NCI-H2227 (cell line): ENCODE results near the gene GAK.
"Not testable (repeated sequence)": the region's sequence is repeated elsewhere in the genome, so short reads cannot be mapped to it uniquely, and the experiment has no call there.

Experiments
- DNase-seq: peaks from one replicate; lab custom pipeline; 2025; ENCODE audit not compliant: unreplicated experiment; lab: John Stamatoyannopoulos, UW

GAK gene

DNA sequence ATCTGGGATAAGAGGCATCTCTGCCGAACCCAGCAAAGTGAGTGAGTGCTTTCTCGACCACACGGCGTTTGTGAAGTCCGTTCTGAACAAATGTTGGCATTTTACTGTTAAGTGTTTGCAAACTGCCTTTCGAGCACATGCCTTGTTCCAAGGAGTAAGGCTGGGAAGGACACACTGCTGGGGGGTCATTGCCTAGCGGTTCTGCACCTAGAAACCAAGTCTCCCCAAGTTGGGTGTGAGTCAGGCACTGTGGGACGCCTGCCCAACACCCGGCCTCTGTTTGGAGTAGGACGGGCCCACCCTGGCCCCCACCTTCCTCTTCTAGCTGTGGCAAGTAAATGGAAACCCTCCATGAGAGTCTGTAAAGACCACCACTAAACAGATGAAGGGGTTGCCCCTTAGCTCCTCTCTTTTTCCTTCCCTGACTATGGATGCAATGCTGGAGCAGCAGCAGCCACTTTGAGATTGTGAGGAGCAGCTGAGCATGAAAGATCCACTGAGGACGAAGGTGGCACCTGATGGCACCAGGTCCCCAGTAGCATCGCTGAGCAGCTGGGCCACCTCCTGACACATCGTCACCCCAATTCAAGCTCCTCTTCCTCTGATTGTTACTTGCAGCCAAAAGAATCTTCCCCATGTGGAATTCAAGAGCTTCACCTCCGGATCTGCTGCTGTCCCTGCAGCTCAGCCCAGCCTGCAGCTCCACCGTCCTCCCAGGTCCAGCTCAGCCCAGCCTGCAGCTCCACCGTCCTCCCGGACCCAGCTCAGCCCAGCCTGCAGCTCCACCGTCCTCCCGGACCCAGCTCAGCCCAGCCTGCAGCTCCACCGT, 112.5 kb downstream of the GAK start:
- no peak for DNase-seq

DNA sequence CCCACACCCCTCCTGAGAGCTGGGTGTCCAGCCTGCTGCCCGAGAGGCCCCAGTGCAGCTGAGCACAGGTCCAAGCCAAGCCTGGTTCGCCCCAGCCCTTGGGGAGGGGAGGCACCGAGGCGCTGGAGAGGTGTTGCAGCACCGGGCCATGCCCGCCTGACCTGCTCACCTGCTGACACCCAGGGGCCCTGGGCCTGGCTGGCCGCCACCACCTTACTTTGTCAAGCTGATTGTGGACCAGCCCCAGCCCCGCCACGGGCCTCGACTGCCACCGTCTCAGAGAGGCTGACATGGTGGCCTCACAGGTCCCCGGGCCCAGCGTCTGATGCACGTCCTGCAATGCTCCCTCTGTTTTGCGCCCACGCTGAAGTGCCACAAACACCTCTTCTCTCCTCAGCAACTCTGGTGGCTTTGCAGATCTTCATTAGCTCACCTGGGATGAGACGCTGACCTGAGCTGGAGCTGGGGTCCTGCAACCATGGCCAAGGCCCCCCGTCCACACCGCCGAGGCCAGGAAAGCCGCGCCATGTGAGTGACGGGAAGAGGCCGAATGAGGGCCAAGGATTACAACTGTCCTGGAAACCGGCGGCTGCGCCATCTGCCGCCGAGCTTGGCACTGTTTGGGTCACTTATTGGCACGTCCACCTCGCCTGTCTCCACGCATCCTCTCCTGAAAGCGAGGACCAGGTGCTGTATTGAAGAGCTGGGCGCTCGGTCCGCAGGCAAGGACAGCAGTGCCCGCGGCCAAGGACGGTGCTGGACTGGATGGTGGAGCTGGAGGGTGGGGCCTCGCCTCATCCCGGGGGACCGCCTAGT, 113.8 kb downstream of the GAK start:
- DNase-seq = no peak

DNA sequence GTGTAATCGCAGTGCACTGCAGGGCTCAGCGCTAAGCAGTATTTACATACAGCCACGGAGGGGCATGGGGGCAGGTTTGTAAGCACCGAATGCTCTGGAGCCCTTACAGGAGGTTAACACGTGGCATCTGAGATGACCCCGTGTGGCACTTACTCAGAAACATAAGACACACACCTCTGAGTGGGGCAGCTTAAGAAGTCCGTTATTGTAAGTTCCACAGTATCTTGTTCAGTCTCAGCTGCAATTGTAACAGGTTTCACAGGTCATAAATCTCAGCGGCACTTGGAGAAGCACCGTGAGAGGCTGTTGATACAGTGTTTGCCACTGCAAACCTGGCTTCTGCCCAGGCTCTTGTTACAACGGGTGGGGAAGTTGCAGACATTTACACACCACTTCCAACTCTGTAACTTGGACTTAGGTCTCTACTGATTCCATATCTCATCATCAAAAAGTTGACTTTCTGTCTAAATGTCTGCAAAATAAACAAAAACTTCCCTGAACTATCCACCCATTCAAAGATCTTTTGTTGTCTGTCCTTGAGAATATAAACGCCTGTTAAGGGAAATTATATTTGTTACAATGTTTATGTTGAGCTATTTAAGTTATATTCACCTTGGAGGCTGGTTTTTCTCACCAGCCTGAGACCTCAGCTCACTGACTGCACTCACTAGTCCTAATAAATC, 116.5 kb downstream of the GAK start:
- peak; percentile 9 for DNase-seq

DNA sequence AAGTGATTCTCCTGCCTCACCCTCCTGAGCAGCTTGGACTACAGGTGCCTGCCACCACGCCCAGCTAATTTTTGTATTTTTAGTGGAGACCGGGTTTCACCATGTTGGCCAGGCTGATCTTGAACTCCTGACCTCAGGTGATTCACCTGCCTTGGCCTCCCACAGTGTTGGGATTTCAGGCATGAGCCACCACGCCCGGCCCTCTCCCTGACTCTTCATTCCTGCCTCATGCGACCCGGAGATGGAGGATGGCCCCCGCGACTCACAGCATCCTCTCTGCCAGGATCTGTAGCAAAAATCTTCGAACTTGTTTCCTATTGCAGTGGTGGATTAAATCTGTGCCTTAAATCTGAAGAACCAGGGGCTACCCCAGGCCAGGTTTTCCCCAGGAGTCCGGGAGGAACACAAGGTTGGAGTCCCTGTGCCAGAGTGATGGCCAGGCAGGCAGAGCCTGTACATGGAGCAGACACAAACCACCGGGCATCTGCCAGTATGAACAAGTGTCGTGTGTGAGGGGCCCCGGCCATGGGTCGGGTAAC, 117.7 kb downstream of the GAK start:
- no peak for DNase-seq

DNA sequence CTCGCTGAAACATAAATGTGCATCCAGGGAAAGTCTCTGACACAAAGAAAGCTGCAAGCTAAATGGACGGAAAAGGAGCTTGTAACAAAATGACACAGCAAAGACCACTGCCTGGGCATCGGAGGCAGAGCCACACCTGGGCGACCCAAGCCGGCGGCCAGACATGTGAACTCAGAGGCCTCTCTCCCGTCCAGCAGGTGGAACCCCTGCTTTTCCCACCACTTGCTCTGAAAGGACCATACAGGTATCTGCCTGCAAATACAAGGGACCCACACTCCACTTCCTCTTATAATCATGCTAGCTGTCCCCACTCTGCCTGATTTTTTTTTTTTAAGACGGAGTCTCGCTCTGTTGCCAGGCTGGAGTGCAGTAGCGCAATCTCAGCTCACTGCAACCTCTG, 118.2 kb downstream of the GAK start:
- DNase-seq = no peak

DNA sequence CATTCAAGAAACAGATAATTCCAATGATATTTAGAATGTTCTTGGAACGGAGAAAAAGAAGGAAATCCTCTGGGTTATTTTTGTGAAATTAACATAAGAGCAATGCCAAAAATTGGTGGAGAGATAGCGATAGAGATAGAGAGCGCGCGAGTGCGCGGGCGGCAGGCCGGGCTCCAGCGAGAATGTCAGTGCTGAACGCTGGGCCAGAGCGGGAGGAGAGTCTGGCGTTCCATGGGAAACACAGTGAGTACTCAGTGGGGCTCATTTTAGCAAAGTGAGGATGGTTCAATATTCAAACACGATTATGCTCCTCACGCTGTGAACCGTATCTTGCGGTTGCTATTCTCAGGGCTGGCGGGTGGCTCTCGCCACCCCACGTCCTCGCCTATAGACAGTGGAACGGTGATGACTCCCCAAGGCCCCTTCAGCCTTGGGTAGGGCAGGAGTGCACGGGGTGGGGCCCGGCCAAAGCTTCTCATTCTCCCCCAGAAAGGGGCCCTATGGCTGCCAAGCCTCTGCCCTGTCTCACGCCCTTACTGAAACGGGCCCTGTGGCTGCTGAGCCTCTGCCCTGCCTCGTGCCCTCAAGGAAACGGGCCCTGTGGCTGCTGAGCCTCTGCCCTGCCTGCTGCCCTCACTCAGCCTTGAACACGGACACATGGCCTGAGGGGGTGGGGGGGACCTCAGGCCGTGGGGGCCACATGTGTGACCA, 123.1 kb downstream of the GAK start:
- DNase-seq = no peak

DNA sequence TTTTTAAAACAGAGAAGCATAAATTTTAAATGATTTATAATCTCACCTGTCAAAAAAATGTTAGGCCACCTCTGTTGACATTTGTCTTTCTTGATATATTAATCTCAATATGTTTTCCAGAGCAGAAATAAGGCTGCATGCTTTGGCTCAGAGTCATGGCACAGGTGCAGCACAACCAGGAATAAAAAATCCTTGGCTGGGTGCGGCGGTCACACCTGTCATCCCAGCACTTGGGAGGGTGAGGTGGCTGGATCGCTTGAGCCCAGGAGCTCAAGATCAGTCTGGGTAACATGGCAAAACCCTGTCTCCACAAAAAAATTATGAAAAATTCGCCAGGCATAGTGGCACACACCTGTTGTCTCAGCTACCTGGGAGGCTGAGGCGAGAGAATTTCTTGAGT, 124.3 kb downstream of the GAK start:
- DNase-seq = no peak

DNA sequence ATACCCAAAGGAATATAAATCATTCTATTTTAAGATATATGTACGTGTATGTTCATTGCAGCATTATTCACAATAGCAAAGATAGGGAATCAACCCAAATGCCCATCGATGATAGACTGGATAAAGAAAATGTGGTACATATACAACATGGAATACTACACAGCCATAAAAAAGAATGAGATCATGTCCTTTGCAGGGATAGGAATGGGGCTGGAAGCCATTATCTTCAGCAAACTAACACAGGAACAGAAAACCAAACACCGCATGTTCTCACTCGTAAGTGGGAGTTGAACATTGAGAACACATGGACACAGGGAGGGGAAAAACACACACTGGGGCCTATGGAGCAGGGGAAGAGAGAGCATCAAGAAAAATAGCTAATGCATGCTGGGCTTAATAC, 125.1 kb downstream of the GAK start:
- not testable (repeated sequence) for DNase-seq

DNA sequence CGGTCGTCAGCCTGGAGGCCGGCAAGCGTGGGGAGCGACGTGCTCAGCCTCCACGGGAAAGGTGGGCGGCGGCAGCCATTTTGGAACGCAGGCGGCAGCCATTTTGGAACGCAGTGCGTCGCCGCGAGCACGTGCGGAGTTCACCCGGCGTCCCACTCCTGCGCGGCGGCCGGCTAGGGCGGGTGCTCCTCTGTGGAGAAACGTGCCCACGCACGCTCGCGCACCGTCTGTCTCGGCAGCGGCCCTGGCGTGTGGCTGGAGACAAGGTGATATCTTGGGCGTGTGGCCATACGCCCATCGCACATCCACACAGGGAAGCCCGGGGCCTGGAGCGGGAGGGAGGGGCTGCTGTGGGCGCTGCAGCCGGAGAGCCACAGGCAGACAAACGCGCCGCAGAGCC, 127.3 kb downstream of the GAK start:
- DNase-seq = no peak

DNA sequence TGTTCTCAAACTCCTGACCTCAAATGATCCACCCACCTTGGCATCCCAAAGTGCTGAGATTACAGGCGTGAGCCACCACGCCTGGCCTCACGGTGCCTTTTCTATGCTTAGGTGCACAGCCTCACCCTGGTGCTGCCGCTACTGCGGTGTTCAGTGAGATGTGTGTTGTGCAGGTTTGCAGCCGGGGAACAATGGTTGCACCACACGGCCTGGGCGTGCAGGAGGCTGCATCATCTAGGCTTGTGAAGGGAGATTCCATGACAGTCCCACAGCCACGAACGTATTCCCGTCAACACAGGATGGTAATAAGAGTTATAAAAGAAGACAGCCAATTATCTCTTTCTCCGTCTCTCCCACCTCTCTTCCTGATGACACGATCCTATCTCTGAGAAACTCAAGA, 128.2 kb downstream of the GAK start:
- no peak for DNase-seq

DNA sequence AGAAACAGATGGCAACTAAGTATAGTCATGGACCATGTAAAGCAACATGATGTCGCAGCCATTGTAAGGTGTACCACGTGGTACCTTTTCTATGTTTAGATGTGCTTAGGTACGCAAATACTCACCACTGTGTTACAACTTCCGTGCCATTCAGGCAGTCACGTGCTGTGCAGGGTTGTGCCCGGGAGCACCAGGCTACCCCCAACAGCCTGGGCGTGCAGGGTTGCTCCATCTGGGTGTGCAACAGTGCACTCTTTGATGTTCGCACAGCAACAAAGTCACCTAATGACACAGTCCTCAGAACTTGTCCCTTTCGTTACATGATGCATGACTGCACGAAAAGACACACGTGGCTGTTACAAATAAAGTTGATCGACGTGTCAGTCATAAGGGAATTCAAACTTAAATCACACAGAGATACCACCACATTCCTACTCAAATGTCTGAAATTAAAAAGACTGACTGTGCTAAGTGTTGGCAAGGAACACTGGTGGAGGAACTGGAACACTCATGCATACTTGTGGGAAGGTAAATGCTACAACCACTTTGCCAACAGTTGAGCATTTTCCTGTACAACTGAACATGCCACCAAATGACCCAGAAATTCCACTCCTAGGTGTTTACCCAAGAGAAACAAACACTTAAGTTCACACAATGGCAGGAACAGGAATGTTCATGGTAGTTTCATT, 130.5 kb downstream of the GAK start:
- no peak for DNase-seq
